ENCODE results near the gene AOPEP.

GRCh38 chr9:95101326-95101725 lies 374.8 kb downstream of the AOPEP start:
- TF ChIP-seq POLR2A (IDR thresholded peaks at IDR 0.05): no peak
- TF ChIP-seq CTCF (IDR thresholded peaks at IDR 0.05): no peak
- no peak for TF ChIP-seq EP300 (IDR thresholded peaks at IDR 0.05)
- TF ChIP-seq POLR2AphosphoS5 (IDR thresholded peaks at IDR 0.05): no peak
